NCI-H2227 (cell line): ENCODE results near the gene TRAPPC8.
"Not testable (repeated sequence)": the region's sequence is repeated elsewhere in the genome, so short reads cannot be mapped to it uniquely, and the experiment has no call there.

Experiments
- DNase-seq: peaks from one replicate; lab custom pipeline; 2025; ENCODE audit not compliant: unreplicated experiment; lab: John Stamatoyannopoulos, UW

The TRAPPC8 gene, protein sequence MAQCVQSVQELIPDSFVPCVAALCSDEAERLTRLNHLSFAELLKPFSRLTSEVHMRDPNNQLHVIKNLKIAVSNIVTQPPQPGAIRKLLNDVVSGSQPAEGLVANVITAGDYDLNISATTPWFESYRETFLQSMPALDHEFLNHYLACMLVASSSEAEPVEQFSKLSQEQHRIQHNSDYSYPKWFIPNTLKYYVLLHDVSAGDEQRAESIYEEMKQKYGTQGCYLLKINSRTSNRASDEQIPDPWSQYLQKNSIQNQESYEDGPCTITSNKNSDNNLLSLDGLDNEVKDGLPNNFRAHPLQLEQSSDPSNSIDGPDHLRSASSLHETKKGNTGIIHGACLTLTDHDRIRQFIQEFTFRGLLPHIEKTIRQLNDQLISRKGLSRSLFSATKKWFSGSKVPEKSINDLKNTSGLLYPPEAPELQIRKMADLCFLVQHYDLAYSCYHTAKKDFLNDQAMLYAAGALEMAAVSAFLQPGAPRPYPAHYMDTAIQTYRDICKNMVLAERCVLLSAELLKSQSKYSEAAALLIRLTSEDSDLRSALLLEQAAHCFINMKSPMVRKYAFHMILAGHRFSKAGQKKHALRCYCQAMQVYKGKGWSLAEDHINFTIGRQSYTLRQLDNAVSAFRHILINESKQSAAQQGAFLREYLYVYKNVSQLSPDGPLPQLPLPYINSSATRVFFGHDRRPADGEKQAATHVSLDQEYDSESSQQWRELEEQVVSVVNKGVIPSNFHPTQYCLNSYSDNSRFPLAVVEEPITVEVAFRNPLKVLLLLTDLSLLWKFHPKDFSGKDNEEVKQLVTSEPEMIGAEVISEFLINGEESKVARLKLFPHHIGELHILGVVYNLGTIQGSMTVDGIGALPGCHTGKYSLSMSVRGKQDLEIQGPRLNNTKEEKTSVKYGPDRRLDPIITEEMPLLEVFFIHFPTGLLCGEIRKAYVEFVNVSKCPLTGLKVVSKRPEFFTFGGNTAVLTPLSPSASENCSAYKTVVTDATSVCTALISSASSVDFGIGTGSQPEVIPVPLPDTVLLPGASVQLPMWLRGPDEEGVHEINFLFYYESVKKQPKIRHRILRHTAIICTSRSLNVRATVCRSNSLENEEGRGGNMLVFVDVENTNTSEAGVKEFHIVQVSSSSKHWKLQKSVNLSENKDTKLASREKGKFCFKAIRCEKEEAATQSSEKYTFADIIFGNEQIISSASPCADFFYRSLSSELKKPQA (N-terminal part only)

DNA sequence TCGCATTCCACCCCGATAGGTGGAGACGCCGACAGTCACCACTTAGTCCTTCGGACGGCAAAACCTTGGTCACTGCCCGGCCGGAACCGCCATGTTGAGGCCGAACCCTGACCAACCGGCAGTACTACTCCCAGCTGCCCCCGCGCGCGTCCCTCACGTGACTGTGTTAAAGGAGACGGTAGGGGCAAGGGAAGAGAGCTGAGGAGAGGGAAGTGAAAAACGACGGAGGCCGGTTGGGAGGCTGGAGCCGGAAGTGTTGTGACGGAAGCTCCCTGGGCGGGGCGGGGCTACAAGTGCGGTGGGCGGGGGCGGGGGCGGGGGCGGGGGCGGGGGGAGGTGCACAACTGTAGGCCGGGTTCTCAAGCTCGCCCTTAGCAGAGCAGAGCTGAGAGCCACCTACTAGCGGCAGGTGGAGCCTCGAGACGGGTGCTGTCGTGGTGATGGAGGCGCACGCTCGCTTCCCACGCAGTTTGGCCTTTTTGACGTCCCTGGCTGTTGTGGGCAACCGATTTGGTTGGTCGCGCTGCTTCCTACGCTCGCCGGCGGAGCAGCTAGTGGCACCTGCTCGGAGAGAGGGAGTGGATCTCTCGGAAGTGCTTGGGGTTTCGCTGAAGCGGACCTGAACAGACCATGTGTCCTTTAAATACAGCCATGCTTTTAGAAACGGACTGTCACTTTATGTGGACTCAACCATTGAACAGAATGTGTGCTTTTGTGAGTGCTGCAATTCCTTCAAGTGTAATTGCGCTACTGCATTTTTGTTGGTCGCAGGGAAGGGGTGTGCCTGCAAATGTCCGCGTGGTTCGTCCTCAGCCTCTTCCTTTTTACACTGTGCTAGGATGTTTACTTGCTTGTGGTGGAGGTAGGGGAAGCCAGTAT, at the start of gene TRAPPC8:
Gene TRAPPC8, minus strand, starts transcription at position 130 of the 879 bp plus-strand sequence. CDS start 364 bp downstream, outside the sequence.
- peak; percentile 97 for DNase-seq

DNA sequence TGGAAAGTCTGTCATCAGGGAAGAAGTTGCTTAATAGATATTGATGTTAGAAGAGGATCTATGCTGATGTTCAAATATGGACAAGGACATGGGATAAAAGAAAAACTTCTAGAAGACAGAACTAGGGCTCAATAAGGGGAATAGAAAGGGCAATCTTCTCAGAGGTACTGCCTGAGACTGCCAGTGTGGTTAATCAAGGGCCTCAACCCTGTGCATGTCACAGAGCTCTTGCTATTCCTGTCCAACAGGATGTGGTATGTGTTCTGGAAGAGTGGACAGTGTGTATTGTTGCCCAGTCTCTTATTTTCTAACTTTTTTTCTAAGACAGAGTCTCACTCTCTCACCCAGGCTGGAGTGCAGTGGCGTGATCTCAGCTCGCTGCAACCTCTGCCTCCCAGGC, 47.9 kb upstream of the TRAPPC8 start:
- DNase-seq = no peak

DNA sequence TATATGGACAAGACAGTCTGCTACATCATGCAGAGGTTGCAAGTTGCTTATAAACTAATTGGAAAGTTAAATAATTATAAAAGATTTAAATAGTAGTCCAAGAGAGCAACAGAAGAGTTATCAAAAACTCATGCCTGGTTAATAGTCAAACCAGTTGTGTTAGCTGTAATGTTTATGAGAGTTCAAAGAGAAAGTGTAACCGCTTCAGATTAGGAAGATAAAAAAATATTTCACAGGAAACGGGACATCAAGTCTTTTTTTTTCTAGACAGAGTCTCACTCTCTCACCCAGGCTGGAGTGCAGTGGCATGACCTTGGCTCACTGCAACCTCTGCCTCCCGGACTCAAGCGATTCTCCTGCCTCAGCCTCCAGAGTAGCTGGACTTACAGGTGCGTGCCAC, 41.0 kb upstream of the TRAPPC8 start:
- DNase-seq = no peak

- DNase-seq = no peak
Measured at GRCh38 chr18:31983020-31983419, 40.1 kb upstream of the TRAPPC8 start.

DNA sequence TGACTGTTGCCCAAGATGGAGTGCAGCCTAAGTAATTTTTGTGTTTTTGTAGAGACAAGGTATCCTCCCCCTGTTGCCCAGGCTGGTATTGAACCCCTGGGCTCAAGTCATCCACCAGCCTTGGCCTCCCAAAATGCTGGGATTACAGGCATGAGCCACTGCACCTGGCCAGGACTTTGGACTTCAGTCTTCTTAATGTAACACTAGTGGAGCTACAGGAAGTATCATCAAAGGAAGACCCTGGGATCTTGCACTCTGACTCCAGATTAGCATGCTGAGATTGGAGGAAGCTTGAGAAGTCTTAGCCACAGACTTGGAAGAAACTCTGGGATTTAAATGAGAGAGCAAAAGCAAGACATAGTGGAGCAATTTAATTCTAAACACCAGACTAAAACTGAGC, 37.9 kb upstream of the TRAPPC8 start:
- DNase-seq = no peak

DNA sequence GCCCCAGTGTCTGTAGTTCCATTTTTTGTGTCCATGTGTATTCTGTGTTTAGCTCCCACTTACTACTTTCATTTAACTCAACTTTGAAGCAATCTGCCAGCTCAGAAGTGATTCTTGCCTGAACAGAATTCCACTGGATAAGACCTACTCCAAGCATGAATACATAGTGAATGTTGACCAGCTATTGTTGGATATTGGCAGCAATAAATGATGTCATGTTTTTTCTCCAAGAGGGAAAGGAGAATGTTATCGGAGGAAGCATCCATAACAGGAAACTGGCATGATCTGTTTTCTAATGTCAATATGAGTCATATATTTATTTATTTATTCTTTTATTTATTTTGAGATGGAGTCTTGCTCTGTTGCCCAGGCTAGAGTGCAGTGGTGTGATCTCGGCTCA, 36.8 kb upstream of the TRAPPC8 start:
- DNase-seq = no peak

GRCh38 chr18:31978616-31979015, 35.7 kb upstream of the TRAPPC8 start:
- DNase-seq = no peak

DNA sequence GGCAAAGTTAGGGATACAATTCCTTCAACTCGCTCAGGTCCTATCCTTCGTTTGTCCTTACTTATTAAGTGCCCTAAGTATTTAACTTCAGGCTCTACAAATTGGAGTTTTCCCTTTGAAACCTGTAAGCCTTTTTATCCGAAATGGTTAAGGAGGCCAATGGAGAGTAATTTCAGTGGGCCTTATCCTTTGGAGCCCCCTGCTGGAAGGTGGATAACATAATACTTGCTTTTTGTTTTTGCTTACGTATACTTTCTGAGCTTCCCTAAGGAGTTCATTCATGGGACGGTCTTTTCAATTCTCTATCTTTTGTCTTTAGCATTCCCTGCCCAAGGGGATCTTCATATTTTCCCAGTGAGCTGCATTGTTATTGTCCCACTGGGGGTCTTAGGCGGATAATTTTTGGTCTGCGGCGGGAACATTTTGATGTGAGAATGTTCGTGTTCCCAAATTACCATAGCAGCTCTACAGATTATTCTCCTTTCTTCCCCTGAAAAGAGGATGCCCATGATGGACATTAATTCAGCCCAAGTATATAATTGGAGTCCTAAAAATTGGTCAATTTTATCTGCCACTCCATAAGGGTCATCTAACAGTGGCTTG, 34.4 kb upstream of the TRAPPC8 start:
- DNase-seq = peak; percentile 55

GRCh38 chr18:31976242-31976641, 33.3 kb upstream of the TRAPPC8 start:
- DNase-seq = no peak

DNA sequence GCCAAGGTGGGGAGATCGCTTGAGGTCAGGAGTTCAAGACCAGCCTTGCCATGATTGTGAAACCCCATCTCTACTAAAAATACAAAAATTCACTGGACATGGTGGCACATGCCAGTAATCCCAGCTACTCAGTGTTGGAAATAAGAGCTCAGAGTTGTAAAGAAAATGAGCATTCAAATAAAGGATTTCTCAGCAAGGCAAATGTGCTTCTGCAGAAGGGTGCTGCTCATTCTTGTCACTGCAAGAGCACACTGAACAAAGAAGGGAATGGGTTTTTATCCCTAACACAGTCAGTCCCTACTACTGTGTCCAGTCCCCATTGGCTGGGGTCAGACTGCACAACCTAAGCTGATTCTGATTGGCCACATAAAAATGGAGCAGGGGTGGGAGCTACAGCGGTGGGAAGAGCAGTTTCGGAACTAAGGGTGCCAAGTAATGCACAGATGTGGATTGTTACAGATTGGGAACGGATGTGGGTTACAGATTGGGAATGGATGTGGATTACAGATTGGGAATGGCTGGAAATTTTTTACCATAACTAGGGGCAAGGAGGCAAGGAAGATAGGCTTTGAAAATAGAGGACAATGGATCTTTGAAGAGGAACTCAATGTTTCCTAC, 31.1 kb upstream of the TRAPPC8 start:
- no peak for DNase-seq

GRCh38 chr18:31970617-31971016, 27.7 kb upstream of the TRAPPC8 start:
- peak; percentile 38 for DNase-seq

DNA sequence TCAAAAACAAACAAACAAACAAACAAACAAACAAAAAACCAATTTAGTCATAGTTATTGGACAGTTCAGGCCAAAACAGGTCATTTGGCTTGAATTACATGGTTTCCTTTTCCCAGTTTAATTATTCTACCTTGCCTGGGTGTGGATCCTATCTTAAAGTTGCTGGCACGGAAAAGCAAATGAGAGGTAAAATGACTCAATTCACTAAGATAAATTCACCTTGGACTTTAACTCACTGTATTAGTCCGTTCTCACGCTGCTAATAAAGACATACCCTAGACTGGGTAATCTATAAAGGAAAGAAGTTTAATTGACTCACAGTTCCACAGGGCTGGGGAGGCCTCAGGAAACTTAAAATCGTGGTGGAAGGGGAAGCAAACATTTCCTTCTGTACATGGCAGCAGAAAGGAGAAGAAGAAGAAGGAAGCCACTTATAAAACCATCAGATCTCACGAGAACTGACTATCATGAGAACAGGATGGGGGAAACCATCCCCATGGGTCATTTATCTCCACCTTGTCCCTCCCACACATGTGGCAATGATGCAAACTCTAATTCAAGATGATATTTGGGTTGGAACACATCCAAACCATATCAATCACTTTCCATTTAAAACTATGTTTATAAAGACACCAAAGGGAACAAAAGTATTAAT, 22.5 kb upstream of the TRAPPC8 start:
- no peak for DNase-seq

GRCh38 chr18:31957728-31958127, 14.8 kb upstream of the TRAPPC8 start:
- no peak for DNase-seq

GRCh38 chr18:31954349-31954748, 11.4 kb upstream of the TRAPPC8 start:
- DNase-seq = peak; percentile 38

GRCh38 chr18:31953699-31954098, 10.8 kb upstream of the TRAPPC8 start:
- DNase-seq = not testable (repeated sequence)

GRCh38 chr18:31952223-31952622, 9.3 kb upstream of the TRAPPC8 start:
- DNase-seq = no peak

DNA sequence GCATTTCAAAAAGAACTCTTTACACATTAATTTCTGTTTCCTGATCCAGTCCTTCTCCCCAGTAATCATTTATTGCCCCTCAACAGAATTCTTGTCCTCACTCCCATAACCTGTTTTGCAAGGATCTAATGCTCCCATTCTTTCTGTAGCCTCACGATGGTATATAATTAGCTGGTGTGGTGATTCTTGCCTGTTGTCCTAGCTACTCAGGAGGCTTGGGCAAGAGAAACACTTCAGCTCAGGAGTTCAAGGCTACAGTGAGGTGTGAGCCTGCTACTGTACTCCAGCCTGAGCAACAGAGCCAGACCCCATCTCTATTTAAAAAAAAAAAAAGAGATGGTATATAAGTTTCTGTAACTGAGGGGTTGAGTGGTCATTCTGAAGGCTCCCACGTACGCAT, 7.7 kb upstream of the TRAPPC8 start:
- peak; percentile 80 for DNase-seq

DNA sequence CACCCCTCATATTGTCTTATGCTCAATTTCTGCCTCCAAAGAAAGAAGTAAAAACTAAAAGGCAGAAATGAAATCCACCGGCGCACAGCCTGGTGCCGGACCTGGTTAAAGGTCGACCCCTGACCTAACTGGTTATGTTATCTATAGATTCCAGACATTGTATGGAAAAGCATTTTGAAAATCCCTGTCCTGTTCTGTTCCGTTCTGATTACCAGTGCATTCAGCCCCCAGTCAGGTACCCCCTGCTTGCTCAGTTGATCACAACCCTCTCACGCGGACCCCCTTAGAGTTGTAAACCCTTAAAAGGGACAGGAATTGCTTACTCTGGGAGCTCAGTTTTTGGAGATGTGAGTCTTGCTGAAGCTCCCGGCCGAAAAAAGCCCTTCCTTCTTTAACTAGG, 5.4 kb upstream of the TRAPPC8 start:
- DNase-seq = not testable (repeated sequence)
